Ascending aorta (tissue), 2 donors: ENCODE data around the gene ARHGDIB. TPM values are rescaled to one million over a fixed set of nuclear protein-coding genes. Genes with fewer than 3 reads are reported as not detected.

Experiments used
- DNase-seq, 2 donors: peaks; one replicate each; pipeline ENCODE4 v3.0.0-alpha.2; 2019; ENCODE audit warnings: low spot score in 2 of 2
- H3K27ac ChIP-seq, 2 donors: fragments of 200-600 bp; sonication (generic); one replicate each; pipeline ENCODE4 v1.5.1; 2016 to 2017; ENCODE audit warnings: mild to moderate bottlenecking in 1 of 2
- H3K27me3 ChIP-seq: fragments of 200-600 bp; sonication (generic); one replicate; pipeline ENCODE4 v1.5.1; 2017
- H3K36me3 ChIP-seq, 2 donors: fragments of 200-600 bp; sonication (generic); one replicate each; pipeline ENCODE4 v1.5.1; 2016
- H3K4me1 ChIP-seq, 2 donors: fragments of 200-600 bp; sonication (generic); one replicate each; pipeline ENCODE4 v1.5.1; 2016 to 2017; ENCODE audit warnings: mild to moderate bottlenecking in 1 of 2
- H3K4me3 ChIP-seq, 2 donors: fragments of 200-600 bp; sonication (generic); one replicate each; pipeline ENCODE4 v1.5.1; 2016 to 2017; ENCODE audit warnings: mild to moderate bottlenecking in 1 of 2
- H3K9me3 ChIP-seq, 2 donors: fragments of 200-600 bp; sonication (generic); one replicate each; pipeline ENCODE4 v1.5.1; 2016
- CTCF ChIP-seq, 3 experiments: fragments of 200-600 bp in 2 of 3; fragments of 450-650 bp in 1 of 3; sonication (generic) in 2 of 3; IDR thresholded peaks; one replicate each; pipeline ENCODE4 v1.5.1; 2016 to 2019; ENCODE audit warnings: antibody characterized with exemption in 3 of 3, mild to moderate bottlenecking in 1 of 3, moderate library complexity in 1 of 3
- intact Hi-C: fragments of 100-400 bp; cut with DNase I; formaldehyde crosslinking; loops from one replicate; pipeline ENCODE4 v1.15.1; 2023
- total RNA-seq: library from RNA; depleted of rRNA; stranded (reverse); fragments of >200 nt; gene quantifications from one replicate; pipeline ENCODE4 v1.1.0, GENCODE V29; 2016

Gene ARHGDIB
- total RNA-seq, 1 donor from 2014 or later: 87.1 TPM

DNA sequence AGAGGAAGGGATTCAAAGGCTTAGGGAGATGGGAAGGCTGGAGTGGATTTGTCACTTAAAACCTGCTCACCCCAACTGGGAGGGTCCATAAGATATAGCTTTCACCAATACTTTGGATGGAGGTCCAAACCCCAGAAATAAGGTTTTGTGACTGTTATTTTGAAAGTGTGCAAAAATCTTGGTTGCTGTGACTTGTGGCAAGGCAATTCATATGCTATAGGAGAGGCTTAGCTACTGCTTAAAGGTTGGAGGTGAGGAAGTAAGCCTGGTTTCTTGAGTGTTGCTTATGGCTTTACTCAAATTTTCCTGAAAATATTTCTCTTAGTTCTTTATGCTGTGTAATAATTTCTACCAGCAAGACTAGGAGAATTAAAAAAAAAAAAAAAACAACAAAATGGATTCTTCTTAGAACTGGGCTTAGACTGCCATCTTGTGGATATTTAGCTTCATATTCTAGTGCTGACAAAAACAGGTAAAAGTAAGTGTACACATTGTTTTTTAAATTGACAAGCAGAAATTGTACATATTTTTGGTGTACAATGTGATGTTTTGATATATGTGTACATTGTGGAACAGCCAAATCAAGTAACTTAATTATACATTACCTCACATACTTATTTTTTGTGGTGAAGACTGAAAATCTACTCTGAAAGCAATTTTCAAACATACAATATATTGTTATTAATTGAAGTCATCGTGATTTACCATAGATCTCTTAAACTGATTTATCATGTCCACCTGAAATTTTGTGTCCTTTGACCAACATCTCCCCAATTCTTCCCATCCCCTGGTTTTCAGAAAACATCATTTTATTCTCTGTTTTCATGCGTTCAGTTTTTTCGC, 34.4 kb upstream of the ARHGDIB start:
- TF ChIP-seq CTCF (IDR thresholded peaks at IDR 0.05): peak; percentile 56 to 68 (median 58)
- Histone ChIP-seq H3K4me1 (peaks cover 0 to 6% of the 10 kb centered on the region in 2 donors), H3K27ac (no peak overlapping the region)

GRCh38 chr12:14994610-14995009, 33.2 kb upstream of the ARHGDIB start:
- no peaks in the 10 kb centered on the region for H3K9me3 ChIP-seq
- no peaks in the 10 kb centered on the region for H3K36me3 ChIP-seq
- TF ChIP-seq CTCF (IDR thresholded peaks at IDR 0.05): no peak
- H3K4me1 ChIP-seq: peaks cover 0 to 6% of the 10 kb centered on the region in 2 donors
- H3K27me3 ChIP-seq: no peaks in the 10 kb centered on the region
- no peak for DNase-seq
- peak overlapping the region; percentile 28 to 36 for H3K27ac ChIP-seq
- intact Hi-C loops: loop anchor here (1.0 to 10.0 kb wide), 6 partner anchors 42 to 360 kb away; a partner anchor contains a TSS
- H3K4me3 ChIP-seq: no peak overlapping the region

More for the DNA sequence above, 34.4 kb upstream of the ARHGDIB start:
- no peak for DNase-seq
- no peaks in the 10 kb centered on the region for H3K36me3 ChIP-seq
- no peaks in the 10 kb centered on the region for H3K9me3 ChIP-seq
- no peak overlapping the region for H3K4me3 ChIP-seq
- no peaks in the 10 kb centered on the region for H3K27me3 ChIP-seq
- intact Hi-C loops: loop anchor here (1.0 to 10.0 kb wide), 6 partner anchors 65 to 361 kb away; partner anchors contain the start of gene RERG

- H3K9me3 ChIP-seq: no peaks in the 10 kb centered on the region
- no peak for DNase-seq
- intact Hi-C loops: loop anchor here (2.0 to 10.0 kb wide), 4 partner anchors 41 to 359 kb away; a partner anchor contains a TSS
- H3K4me1 ChIP-seq: peaks cover 0 to 6% of the 10 kb centered on the region in 2 donors
- TF ChIP-seq CTCF (IDR thresholded peaks at IDR 0.05): no peak
- H3K27me3 ChIP-seq: no peaks in the 10 kb centered on the region
- H3K27ac ChIP-seq: peak overlapping the region in 1 of 2 donors; percentile 28
- H3K4me3 ChIP-seq: no peak overlapping the region
- H3K36me3 ChIP-seq: no peaks in the 10 kb centered on the region
Observed at GRCh38 chr12:14993537-14994266, 32.3 kb upstream of the ARHGDIB start.

DNA sequence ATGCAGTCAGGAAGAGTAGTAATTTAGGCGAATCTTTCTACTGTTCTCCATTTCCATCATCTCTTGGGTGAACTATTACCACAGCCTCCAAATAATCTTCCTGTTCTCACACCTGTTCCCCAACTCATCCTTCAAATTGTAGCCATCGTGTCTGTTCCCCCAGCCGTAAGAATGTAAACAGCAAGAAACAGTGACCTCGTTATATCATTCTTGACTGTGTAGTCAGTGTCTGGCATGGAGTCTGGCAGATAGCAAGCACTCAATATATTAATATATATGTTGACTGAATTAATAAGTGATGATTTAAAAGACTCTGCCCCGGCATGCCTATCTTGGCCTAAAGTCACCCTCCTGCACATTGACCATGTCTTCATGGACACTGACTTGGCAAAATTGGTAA, 31.7 kb upstream of the ARHGDIB start:
- H3K9me3 ChIP-seq: no peaks in the 10 kb centered on the region
- H3K36me3 ChIP-seq: no peaks in the 10 kb centered on the region
- H3K4me1 ChIP-seq: peaks cover 0 to 6% of the 10 kb centered on the region in 2 donors
- no peak overlapping the region for H3K27ac ChIP-seq
- TF ChIP-seq CTCF (IDR thresholded peaks at IDR 0.05): no peak
- no peak overlapping the region for H3K4me3 ChIP-seq
- no peaks in the 10 kb centered on the region for H3K27me3 ChIP-seq
- intact Hi-C loops: loop anchor here (5.0 to 10.0 kb wide), 3 partner anchors 41 to 358 kb away; a partner anchor contains a TSS
- DNase-seq: no peak

- Histone ChIP-seq H3K4me3 (no peak overlapping the region), H3K27me3 (no peaks in the 10 kb centered on the region), H3K9me3 (no peaks in the 10 kb centered on the region), H3K27ac (no peak overlapping the region), H3K36me3 (no peaks in the 10 kb centered on the region), H3K4me1 (peaks cover 0 to 6% of the 10 kb centered on the region in 2 donors)
- TF ChIP-seq CTCF (IDR thresholded peaks at IDR 0.05): no peak
- no peak for DNase-seq
- intact Hi-C loops: loop anchor here (5.0 to 10.0 kb wide), 3 partner anchors 40 to 358 kb away; a partner anchor contains a TSS
Observed at GRCh38 chr12:14992673-14993072, 31.3 kb upstream of the ARHGDIB start.
